GM19455 (cell line): ENCODE data around the gene SH3BP2.

Experiments used
- ATAC-seq: cut with Tn5 transposase; IDR thresholded peaks from one replicate; pipeline ENCODE4 v1.9.1; 2021; ENCODE audit not compliant: unreplicated experiment

The SH3BP2 gene

DNA sequence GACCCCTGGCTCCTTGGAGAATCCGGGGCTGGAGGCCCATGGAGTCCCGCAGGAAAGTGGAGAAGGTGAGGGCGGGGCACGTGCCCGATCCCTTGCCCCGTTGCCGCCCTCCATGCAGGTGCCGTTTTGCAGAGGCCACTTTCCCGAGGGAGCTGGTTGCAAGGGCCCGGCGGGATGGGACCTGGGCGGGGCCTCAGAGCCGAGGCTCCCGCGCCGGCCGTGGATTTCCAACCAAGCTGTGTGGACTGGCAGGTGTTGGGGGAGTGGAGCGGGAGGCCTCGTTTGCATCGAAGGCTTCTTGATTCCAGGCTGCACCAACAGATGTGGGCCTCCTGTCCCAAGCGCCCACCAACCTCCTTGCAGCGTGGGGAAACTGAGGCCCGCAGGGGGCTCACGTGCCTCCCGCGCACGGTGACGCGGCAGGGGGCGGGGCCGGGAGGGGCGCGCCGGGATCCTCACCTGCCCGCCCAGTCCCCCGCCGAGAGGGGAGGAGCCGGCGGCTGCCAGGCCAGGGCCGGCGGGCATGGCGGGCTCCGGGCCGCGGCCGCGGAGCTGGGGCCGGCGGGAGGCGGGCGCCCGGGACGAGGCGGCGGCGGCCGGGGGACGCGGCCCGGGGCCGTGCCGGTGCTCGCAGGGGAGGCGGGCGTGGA, 24.9 kb downstream of the SH3BP2 start:
- ATAC-seq, result no peak

DNA sequence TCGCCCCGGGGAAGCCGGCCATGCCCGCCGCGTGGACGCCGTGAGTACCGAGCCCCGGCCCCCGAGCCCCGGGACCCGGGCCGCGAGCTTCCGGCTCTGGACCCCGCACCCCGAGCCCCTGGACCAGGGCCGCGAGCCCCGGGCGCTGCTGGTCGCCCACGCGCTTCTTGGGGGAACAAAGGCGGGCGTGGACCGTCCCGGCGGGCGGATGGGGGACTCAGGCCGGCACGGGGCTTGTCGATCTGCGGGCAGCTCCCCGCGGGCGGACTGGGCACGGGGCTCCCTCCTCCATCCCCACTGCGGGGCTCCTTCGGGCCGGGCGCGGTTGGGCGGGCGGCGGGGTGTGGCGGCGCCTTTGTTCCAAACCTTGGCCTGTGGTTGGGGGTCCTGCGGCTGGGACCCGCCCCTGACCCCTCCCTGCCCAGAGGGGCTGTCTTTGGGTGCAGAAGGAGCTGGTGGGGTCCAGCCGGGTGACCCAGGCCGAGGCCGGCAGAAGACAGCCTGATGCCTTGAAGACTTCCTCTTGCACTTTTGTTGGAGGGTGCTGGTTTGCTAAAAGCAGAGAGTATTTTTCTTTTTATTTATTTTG, 25.6 kb downstream of the SH3BP2 start:
- ATAC-seq, result no peak

DNA sequence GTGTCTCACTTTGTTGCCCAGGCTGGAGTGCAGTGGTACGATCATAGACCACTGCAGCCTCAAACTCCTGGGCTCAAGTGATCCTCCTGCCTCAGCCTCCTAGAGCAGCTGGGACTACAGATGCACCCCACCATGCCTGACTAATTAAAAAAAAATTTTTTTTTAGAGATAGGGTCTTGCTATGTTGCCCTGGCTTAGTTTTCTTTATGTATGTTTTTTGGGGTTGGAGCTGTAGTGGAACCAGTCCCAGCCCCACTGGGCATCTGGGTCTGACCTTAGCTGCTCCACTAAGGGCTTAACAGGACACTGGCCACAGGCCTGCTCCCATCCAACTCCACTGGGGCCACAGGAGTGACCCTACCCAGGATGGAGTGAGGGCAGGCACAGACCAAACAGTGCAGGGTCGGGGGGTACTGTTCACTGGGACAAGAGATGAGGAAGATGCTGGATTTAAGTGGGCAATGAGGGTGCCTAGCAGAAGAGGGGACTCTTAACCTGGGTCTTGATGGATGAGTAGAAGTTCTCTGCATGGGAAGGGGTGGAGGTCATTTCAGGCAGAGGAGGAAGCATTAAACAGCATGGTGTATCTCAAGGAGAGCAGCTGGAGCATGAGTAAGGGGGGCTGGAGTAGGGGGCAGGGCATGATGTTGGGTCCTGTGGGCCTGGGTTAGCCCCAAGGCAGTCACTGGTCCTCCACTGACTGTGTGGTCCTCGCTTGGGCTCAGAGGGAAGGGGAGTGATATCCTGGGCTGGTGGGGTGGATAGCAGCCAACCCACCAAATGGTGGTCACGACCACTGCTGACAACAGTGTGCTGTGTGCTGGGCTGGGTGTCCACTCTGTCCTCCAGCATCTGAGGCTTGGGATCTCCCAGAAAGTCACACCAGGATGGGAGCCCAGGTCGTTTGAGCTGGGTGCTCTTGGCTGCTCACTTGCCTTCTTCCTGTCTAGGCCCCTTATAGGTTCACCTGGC, 26.6 kb downstream of the SH3BP2 start:
- no peak for ATAC-seq

DNA sequence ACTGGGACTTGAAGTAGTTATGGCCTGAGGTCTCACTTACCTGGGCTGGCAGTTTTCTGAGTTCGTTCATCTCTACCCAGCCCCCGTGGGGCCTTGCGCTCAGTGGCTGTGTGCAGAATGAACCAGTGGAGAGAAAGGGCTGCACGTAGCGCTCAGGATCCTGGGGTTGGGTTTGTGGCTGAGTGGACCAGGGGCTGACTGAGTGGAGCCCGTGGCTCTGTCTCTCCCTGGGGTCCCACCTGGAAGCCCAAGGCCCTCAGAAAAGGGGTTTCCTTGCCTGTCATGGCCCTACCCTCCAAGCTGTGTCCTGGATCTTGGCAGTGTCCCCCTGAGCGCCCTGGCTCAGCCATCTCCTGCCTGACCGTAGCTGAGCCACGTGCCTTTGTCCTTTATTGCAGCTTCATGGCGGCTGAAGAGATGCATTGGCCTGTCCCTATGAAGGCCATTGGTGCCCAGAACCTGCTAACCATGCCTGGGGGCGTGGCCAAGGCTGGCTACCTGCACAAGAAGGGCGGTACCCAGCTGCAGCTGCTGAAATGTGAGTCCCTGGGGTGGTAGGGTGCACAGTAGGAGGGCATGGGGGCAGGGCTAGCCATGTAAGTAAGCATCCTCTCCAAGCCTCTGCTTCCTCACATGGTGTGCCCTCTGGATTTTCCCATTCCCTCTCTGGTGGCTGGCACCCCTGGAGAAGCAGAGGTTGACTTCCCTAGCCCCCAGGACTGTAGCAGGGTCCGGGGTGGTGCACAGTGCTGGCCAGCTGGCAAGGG, 27.5 kb downstream of the SH3BP2 start:
- no peak for ATAC-seq

DNA sequence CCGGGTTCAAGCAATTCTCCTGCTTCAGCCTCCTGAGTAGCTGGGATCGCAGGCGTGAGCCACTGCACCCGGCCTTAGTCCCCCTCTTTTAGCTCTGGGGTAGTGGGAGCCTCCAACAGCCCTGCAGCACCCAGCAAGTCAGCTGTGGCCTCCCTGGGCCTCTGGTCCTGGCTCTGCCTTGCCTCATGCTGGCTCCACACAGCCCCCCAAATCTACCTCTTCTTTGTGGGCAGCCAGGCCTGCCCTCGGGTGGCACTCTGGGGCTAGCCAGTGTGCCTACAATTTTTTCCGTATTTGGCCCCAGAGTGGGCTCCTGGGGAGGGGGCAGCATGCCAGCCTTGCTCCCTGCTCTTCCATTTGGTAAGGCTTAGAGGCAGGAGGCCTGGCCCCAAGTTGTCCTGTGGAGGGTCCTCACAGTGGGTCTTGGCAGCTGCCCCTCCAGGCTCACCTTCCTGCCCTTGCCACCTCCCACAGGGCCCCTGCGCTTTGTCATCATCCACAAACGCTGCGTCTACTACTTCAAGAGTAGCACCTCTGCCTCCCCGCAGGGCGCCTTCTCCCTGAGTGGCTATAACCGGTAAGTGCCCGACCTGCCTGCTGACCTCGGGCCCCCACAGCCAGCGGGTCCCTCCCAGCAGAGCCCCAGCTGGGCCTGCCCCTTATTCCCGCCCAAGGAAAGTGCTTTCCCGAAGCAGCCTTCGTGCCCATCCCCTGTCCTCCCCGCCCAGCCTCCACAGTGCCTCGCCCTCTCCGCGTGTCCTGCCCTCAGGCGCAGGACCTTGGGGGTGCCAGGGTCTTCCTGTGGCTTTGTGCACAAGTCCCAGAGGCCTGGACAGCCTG, 29.8 kb downstream of the SH3BP2 start:
- ATAC-seq, result no peak

DNA sequence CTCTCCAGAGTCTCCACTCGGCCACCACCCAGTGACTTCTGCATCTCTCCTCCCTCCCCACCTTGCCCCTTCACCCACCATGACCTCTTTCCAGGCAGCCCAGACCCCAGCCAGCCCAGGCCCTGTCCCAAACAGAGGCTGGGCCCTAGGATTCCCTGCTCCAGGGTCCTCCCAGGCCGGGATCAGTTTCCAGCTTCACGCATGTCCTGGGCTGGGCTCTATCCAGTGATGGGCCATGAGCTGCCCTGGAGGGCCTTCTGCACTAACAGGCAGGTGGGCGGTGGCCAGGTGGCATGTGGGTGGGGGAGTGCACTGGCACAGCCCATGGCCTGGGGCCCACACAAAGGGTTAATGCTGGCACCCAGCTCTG, 30.4 kb downstream of the SH3BP2 start:
- no peak for ATAC-seq

DNA sequence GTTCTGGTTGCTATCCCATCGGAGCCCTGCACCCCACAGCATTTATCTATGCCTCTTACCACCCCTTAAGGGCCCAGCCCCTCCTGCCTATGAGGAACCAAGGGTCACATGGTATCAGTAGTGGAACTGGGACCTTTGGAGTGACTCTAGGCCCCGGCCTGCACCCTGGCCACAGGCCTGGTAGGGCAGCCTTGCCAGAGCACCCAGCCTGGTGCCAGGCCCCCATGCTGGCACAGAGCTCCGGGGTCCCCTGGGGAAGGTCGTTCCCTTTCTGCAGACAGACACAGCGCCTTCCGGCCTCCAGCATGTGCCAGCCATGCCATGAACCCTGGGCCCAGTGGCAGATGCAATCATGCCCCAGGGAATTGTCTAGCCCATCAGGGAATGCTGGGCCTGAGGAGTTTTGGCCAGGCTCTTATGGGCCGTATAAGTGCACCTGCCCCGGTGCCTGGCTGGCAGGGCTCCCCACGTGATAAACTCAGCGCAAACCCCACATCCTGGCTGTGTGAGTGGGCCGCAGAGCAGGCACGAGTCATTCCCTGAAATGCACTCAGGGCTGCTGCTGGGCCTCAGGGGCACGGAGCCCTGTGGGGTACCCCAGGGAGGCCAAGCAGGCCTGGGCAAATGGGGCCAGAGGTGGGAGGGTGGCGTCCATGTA, 30.9 kb downstream of the SH3BP2 start:
- ATAC-seq, result no peak

DNA sequence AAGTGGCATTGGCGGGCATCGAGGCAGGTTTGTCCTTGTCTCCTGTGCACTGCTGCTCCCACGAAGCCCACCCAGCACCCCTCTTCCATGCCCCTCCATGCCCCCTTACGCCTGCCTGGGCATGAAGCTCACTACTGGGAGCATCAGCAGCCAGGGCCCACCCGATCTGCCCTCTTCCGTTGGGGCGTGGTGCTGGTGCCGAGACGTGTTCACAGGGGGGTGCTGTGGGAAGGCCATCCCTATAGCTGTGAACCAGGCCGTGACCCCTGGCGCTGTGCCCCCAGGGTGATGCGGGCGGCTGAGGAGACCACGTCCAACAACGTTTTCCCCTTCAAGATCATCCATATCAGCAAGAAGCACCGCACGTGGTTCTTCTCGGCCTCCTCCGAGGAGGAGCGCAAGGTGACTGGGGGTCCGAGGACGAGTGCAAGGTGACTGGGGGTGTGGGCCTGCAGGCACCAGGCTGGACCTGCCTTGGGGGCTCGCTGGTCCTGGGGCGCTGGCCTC, 31.5 kb downstream of the SH3BP2 start:
- ATAC-seq, result no peak

DNA sequence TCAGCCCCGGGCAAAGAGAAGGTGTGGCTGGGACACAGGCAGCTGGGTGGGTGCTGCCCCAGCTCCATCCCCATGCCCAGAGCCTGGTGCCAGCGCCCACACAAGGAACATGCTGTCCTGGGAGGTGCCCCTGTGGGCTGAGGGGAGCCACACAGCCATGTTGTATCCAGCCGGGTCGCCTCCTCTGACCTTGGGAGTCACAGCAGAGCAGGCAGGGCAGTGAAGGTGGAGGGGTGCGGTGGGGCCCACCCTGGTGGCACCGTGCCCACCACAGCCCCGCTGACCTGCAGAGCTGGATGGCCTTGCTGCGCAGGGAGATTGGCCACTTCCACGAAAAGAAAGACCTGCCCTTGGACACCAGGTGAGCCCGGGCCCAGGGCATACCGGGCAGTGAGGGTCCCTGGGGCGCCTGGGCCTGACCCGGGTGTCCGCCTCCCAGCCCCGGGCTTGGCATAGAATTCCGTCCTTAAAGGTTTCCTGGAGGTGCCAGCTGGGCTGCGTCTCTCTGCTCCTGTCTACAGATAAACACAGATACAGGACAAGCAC, 32.0 kb downstream of the SH3BP2 start:
- ATAC-seq, result no peak

DNA sequence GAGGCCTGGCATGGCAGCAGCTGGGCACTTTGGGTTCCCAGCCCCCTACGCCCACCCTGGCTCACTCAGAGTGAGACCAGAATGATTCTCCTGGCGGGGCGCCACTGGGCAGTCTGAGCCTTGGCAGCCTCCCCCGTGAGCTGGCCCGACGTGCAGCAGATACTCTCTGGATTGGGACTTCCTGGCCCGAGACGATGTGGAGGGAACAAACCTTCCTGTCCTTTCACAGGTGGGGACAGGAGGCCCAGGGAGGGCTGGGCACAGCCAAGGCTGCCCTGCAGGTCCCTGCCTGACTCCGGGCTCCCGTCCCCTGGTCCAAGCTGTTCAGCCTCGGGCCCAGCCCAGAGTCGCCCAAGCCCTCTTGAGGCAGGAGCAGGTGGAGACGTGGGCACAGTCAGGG, 32.9 kb downstream of the SH3BP2 start:
- ATAC-seq, result no peak

DNA sequence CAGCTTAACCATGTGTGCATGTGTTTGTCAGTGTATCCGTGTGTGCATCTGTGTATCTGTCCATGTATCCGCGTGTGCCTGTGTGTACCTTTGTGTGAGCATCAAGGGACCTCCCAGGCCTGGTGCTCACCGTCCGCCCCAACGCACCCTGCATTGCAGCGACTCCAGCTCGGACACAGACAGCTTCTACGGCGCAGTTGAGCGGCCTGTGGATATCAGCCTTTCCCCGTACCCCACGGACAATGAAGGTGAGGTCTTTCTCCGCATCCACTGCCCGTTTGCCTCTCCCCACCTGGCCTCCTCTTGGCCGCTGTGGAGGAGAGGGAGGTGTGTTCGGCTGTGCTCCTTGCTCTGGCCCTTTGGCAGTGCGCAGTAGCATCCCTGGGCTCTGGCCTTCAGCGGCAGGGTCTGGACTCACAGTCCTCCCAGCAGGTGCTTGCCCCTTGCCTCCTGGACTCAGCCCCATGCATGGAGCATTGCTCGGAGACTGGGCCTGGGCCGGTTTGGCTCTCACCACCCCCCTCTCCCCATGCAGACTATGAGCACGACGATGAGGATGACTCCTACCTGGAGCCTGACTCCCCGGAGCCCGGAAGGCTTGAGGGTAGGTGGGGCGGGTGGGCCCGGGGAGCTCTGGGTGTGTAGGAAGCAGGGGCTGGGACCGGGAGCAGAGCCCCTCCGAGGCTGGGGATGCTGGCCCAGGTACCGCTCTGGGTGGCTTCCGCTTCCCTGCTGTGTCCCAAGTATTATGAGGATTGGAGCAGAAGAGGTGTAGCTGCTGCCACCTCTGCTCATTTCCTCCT, 34.4 kb downstream of the SH3BP2 start:
- ATAC-seq, result no peak

DNA sequence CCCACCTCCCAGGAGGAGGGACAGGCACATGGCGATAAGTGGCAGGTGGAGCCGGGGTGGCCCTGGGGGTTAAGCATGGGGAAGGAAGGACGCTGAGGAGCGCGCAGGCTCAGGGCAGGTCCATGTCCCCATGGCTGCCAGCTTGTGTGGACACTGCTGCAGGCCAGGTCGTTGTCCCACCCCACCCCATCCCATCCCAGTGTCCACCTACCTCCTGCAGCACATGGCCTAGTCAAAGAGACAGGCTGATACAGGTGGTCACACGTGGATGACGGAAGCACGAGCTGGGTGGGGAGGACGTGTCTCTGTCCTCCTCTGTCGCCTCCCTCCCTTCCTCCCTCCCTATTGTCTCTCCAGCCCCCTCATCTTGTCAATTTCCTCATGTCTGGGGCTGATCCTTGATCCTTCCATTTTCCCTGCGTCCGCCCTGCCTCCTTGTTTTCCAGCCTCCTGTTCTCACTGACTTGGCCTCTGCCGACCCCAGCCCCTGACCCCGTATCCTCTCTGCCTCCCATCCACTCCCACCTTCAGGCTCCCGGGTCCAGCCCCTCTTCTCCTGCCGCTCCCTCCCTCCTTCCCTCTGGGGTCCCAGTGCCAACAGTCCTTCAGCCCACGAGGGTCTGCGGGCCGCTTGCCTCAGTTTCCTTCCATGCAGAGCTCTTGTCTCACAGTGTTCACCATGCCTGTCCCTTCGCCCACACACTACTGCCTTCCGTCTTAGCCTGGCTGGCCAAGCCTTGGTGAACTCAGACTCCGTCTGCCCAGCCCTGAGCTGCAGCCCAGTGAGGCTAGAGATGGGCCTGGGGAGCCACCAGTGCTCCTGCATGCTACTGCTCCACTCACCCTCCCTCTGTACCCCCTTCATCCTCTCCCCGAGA, 35.2 kb downstream of the SH3BP2 start:
- ATAC-seq, result no peak

DNA sequence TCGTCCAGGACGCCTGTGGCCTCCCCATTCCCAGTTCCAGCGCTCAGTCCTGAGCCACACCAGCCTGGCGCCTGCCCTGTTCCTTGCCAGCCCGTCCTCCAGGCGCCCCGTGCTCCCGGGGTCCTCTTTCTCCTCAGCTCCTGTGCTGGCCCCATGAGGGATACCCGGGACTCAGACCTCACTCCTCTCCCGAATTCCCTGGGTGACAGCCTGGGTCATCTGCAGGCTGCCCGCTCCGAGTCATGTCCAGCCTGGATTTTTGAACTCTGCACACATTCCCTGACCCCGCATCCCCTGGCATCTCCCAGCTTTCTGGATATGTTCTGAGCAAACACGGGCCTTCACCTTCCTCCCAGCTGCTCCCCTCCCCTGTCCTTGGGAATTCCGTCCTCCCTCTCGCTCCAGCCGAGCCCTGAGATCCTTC, 35.9 kb downstream of the SH3BP2 start:
- ATAC-seq, result no peak

DNA sequence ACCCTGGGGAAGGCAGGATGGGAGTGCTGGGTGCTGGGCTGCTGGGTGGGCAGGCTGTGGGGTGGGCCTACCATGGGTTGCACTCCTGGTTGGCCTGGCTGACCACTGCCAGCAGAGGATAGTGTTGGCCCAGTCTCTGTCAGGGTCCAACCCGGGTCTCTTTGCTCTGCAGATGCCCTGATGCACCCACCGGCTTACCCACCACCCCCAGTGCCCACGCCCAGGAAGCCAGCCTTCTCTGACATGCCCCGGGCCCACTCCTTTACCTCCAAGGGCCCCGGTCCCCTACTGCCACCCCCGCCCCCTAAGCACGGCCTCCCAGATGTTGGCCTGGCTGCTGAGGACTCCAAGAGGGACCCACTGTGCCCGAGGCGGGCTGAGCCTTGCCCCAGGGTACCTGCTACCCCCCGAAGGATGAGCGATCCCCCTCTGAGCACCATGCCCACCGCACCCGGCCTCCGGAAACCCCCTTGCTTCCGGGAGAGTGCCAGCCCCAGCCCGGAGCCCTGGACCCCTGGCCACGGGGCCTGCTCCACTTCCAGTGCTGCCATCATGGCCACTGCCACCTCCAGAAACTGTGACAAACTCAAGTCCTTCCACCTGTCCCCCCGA, 36.5 kb downstream of the SH3BP2 start:
- no peak for ATAC-seq

DNA sequence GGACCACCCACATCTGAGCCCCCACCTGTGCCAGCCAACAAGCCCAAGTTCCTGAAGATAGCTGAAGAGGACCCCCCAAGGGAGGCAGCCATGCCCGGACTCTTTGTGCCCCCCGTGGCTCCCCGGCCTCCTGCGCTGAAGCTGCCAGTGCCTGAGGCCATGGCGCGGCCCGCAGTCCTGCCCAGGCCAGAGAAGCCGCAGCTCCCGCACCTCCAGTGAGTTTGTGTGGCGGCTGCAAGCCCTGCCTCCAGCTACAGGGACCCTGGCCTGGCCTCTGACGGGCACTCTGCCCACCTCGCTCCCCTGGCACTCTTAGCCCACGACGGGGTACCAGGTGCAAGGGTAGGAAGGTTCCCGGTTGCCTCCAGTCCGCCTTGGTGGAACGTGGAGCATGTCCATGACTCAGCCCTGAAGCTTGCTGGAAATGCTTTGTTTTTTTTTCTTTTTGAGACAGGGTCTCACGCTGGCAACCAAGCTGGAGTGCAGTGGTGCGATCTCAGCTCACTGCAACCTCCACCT, 37.1 kb downstream of the SH3BP2 start:
- no peak for ATAC-seq

DNA sequence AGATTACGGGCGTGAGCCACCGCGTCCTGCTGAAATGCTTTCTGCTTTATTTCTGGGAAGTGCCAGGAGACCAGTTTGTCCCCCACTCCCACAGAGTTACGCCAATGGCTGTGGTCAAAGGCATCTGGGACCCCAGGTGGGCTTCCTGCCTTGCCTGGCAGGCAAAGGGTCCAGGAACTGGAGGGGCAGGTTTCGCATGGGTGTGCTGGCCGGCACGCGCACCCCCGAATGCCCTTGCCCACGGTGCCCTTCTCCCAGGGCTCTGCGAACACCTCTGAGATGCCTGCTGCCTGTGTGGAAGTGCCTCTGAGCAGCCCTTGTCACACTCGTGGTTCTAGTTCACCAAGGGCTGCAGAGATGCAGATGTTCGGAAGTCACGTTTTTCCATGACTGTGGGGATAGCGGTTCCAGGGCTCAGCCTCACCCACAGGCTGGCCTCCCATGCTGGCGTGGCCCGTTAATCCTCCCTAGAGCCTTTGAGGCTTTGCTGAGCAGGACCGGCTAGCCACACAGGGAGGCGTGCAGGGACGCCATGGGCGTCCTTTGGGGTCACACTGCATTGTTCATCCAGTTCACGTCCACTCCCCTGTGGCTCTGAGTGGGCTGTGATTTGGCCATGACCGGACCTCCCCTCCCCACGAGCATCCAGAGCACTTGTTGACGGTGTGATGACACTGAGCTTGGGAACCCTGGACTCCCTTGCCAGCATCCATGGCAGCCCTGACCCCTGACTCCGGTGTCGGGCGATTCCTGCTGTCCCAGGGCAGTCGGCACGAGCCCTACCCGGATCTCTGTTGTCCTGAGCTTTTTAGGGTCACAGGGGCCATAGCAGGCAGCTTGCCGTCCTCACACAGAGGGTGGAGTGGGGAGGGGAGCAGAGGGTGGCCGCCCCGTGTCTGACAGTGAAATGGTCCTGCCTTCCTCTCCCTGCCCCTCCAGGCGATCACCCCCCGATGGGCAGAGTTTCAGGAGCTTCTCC, 38.0 kb downstream of the SH3BP2 start:
- no peak for ATAC-seq
